Renal cortex interstitium (tissue), 11 donors: Measurements from ENCODE around the gene TMEM42. TPM values are rescaled to one million over a fixed set of nuclear protein-coding genes. Genes with fewer than 3 reads are reported as not detected.

Experiments
- DNase-seq, 11 donors: peaks; one replicate each; pipeline ENCODE4 v3.0.0-alpha.2; 2013; ENCODE audit warnings: low read depth in 9 of 11, low spot score in 4 of 11; ENCODE audit errors: extremely low read depth in 1 of 11
- polyA plus RNA-seq, 3 donors: library from polyadenylated mRNA; unstranded; fragments of 120-200 nt; gene quantifications; one replicate each; pipeline ENCODE4 v1.2.1, GENCODE V29; 2013; ENCODE audit not compliant: insufficient read length in 3 of 3

Gene TMEM42
- polyA plus RNA-seq, 3 donors: 27.8 to 32.1 (median 28.2) TPM

DNA sequence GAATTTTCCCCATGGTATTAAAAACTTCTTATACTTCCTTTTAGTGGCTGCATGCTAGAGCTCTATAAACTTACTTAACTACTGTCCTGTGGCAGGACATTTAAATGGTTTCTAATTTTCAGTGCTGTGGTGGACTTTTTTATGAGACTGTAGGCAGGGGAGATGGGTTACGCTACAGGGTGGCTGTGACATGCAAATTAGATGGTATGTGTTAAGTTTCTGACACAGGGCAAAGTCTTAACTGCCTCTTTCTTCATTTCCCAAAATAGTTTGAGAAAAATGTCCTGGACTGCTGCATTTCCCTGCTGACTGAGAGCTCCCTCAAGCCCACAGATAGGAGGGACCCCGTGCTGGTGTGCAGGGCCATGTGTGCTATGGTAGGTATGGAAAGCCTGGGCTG is 34.7 kb downstream of the TMEM42 start:
- no peak for DNase-seq

- DNase-seq: no peak
Observed at GRCh38 chr3:44899683-44900367, 38.1 kb downstream of the TMEM42 start.

- no peak for DNase-seq
Observed at GRCh38 chr3:44902628-44903027, 40.9 kb downstream of the TMEM42 start.

DNA sequence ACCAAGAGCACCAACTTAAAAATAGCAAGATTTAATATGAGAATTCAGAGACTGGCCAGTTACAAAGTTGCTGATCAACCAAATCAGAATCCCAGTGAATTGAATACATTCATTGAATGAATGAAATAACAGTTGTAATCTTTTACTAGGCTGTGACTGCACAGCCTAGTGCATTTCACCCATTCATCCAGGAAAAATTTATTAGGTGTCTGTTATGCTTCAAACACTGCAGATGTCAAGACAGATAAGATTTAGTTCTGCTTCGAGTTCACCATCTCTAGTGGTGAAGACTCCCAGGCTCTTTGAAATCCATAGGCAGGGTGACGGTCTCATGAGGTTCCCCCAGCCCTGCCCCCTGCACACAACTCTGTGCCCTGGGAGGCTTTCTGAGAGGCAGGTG is 41.6 kb downstream of the TMEM42 start:
- DNase-seq: no peak

DNA sequence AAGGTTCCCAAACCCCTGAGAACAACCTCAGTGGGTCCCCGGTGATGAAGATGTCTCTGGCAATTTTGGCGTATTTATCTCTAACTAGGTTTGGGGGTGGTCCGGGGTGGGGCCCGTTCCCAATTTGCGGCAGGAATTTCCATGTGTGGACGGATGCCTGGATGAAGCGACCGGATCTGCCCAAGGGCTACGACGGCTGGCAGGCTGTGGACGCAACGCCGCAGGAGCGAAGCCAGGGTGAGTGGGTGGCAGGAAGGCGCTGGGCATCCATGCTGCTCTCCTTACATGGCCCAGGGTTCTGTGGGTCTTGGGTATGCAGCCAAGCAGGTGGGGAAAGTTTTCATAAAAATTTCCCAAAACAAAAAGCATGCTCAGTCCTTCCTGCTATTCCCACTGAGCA is 42.0 kb downstream of the TMEM42 start:
- DNase-seq: no peak

GRCh38 chr3:44905446-44906157 is 43.9 kb downstream of the TMEM42 start:
- DNase-seq: no peak

DNA sequence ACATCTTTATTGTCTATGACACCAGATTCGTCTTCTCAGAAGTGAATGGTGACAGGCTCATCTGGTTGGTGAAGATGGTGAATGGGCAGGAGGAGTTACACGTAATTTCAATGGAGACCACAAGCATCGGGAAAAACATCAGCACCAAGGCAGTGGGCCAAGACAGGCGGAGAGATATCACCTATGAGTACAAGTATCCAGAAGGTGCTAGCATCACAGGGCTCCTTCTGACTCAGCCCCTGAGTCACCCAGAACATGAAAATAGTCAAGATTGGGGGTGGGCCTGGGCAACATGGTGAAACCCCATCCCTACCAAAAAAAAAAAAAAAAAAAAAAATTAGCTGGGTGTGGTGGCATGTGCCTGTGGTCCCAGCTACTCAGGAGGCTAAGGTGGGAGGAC is 45.3 kb downstream of the TMEM42 start:
- DNase-seq: no peak

DNA sequence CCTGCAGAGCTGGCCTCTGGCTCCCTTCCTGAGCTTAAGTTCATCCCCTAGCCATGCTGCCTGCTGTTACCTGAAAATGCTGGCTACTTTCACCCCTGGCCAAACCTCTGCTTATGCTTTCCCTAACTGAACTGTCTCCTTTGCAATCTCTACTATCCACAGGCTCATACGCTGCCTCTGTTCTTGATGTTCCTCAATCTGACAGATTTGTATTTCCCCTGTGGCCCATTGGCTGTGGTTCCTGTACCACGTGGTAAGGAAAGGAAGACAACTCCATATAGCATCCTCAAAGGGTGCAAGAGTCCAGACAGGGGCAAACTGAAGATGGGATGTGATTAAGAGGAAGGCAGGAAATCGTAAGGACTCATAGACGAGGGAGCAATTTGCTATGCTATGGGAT is 45.9 kb downstream of the TMEM42 start:
- no peak for DNase-seq

DNA sequence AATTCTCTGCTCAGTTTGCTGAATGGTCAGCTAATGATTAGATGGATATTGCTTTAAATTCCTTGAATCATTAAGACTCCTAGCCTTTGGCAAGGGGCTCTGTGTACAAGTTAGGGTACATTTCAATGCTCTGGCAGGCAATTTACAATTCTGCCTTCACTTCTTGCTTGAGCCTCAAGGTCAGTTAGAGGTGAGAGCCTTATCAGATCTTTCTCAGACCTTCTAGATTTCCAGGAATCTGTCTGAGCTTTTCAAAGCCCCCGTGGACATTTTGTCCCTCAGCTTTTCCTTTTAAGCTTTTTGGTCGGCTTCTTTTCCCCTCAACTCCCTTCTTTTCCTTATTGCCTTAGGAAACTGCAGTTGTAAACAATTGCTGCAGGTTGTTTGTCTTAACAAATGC is 47.4 kb downstream of the TMEM42 start:
- no peak for DNase-seq

GRCh38 chr3:44910693-44911092 is 49.0 kb downstream of the TMEM42 start:
- DNase-seq: no peak

DNA sequence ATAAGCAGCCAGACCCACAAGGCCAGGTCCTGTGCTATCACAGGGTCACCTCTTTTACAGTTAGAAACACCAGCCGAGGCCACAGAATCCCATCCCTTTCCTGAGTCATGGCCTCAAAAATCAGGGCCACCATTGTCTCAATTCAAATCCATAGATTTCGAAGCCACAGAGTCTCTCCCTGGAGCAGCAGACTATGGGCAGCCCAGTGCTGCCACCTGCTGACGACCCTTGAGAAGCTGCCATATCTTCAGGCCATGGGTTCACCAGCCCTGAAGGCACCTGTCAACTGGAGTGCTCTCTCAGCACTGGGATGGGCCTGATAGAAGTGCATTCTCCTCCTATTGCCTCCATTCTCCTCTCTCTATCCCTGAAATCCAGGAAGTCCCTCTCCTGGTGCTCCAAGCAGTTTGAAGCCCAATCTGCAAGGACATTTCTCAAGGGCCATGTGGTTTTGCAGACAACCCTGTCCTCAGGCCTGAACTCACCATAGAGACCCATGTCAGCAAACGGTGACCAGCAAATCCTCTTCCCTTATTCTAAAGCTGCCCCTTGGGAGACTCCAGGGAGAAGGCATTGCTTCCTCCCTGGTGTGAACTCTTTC is 52.3 kb downstream of the TMEM42 start:
- DNase-seq: peak in 10 of 11 donors; percentile 7 to 48 (median 35)

- DNase-seq: no peak
Observed at GRCh38 chr3:44914936-44915335, 53.2 kb downstream of the TMEM42 start.

Other genes with a start within 250 kb of the TMEM42 start
- 10 to 100 TPM; 33.0 to 35.0 (median 33.9) TPM for gene ZNF197, start 236.9 kb upstream of the TMEM42 start, polyA plus RNA-seq
- gene ZNF35, start 213.2 kb upstream of the TMEM42 start, polyA plus RNA-seq: 10 to 100 TPM; 10.5 to 11.7 (median 11.6) TPM
- 10 to 100 TPM; 12.7 to 14.7 (median 12.7) TPM for gene ZNF502, start 149.3 kb upstream of the TMEM42 start, polyA plus RNA-seq
- 10 to 100 TPM; 12.0 to 12.4 (median 12.1) TPM for gene ZNF501, start 132.3 kb upstream of the TMEM42 start, polyA plus RNA-seq
- 10 to 100 TPM; 49.5 to 63.8 (median 52.0) TPM for gene KIAA1143, start 100.3 kb upstream of the TMEM42 start, polyA plus RNA-seq
- gene KIF15, start 100.1 kb upstream of the TMEM42 start, polyA plus RNA-seq: 10 to 100 TPM; 21.2 to 31.2 (median 30.6) TPM
- under 1 TPM; 0.03 to 0.18 (median 0.12) TPM for gene TGM4, start 12.7 kb downstream of the TMEM42 start, polyA plus RNA-seq
- gene ZDHHC3, start 114.3 kb downstream of the TMEM42 start, polyA plus RNA-seq: 10 to 100 TPM; 80.3 to 95.3 (median 84.9) TPM
- 10 to 100 TPM; 47.3 to 54.9 (median 48.8) TPM for gene EXOSC7, start 114.3 kb downstream of the TMEM42 start, polyA plus RNA-seq
- 10 to 100 TPM; 14.6 to 36.9 (median 22.7) TPM for gene CLEC3B, start 164.4 kb downstream of the TMEM42 start, polyA plus RNA-seq